Fibroblast of lung (primary cell): Measurements from ENCODE around the gene PSMD8. TPM values are rescaled to one million over a fixed set of nuclear protein-coding genes. Genes with fewer than 3 reads are reported as not detected.

Source experiments
- DNase-seq, 2 donors: peaks; one replicate each; pipeline versions ENCODE4 v3.0.0 to v3.0.0-alpha.2; 2010; ENCODE audit warnings: low read depth in 2 of 2
- H2AFZ ChIP-seq: 2 replicates; pipeline ENCODE4 v1.5.1; 2012; ENCODE audit warnings: low read length, control low read depth, inconsistent platforms
- H3K27ac ChIP-seq: 2 replicates; pipeline ENCODE4 v1.5.1; 2011; ENCODE audit warnings: low read length, control low read depth; ENCODE audit not compliant: insufficient read depth
- H3K27me3 ChIP-seq: 2 replicates; pipeline ENCODE4 v1.5.1; 2011; ENCODE audit warnings: mild to moderate bottlenecking, low read length; ENCODE audit not compliant: control insufficient read depth, insufficient read depth
- H3K36me3 ChIP-seq: 2 replicates; pipeline ENCODE4 v1.5.1; 2011; ENCODE audit warnings: low read length; ENCODE audit not compliant: control insufficient read depth, insufficient read depth
- H3K4me1 ChIP-seq: 2 replicates; pipeline ENCODE4 v1.5.1; 2011; ENCODE audit warnings: low read length; ENCODE audit not compliant: control insufficient read depth, insufficient read depth; ENCODE audit errors: extremely low read depth
- H3K4me2 ChIP-seq: 2 replicates; pipeline ENCODE4 v1.5.1; 2011; ENCODE audit warnings: low read length, control low read depth; ENCODE audit not compliant: insufficient read depth; ENCODE audit errors: extremely low read depth
- H3K4me3 ChIP-seq, 4 experiments: fragments of 200-600 bp in 1 of 4; sonication (generic) in 1 of 4; replicated peaks in 1 of 4; 2 replicates each; pipeline ENCODE4 v1.5.1; 2011 to 2016; ENCODE audit warnings: low read length in 4 of 4, low read depth in 3 of 4, mild to moderate bottlenecking in 3 of 4, control low read depth in 2 of 4, inconsistent platforms in 1 of 4, mixed read lengths in 1 of 4; ENCODE audit not compliant: insufficient read depth in 1 of 4; ENCODE audit errors: control extremely low read depth in 1 of 4
- H3K79me2 ChIP-seq: 2 replicates; pipeline ENCODE4 v1.5.1; 2012; ENCODE audit warnings: mild to moderate bottlenecking, low read length, inconsistent platforms; ENCODE audit not compliant: control insufficient read depth, insufficient read depth
- H3K9ac ChIP-seq: 2 replicates; pipeline ENCODE4 v1.5.1; 2011; ENCODE audit warnings: mild to moderate bottlenecking, low read length, control low read depth; ENCODE audit not compliant: insufficient read depth
- H3K9me3 ChIP-seq: 2 replicates; pipeline ENCODE4 v1.5.1; 2012; ENCODE audit warnings: low read depth, low read length; ENCODE audit not compliant: control insufficient read depth, insufficient read depth
- H4K20me1 ChIP-seq: 2 replicates; pipeline ENCODE4 v1.5.1; 2011; ENCODE audit warnings: low read length; ENCODE audit not compliant: control insufficient read depth, insufficient read depth; ENCODE audit errors: extremely low read depth
- EZH2 ChIP-seq: IDR thresholded peaks from 2 replicates; pipeline ENCODE4 v1.5.1; 2012; ENCODE audit warnings: low read length, control low read depth, mild to moderate bottlenecking; ENCODE audit errors: missing control alignments
- polyA plus RNA-seq, 2 donors: library from polyadenylated mRNA; depleted of rRNA in 1 of 2; stranded (reverse) in 1 of 2; unstranded in 1 of 2; fragments of >200 nt; gene quantifications; 2 replicates each; pipeline ENCODE4 v1.2.1, GENCODE V29; 2011 to 2012; ENCODE audit warnings: missing spikeins in 1 of 2
- total RNA-seq: library from RNA; depleted of rRNA; stranded (reverse); fragments of >200 nt; gene quantifications from 2 replicates; pipeline ENCODE4 v1.2.1, GENCODE V29; 2014
- TF ChIP-seq, protein P1 (sequence below), 2 donors: IDR thresholded peaks in 1 of 2; conservative IDR thresholded peaks in 1 of 2; 1 replicate in 1 of 2; 2 replicates in 1 of 2; pipeline ENCODE4 v1.5.1; 2011 to 2012; ENCODE audit warnings: low read length in 2 of 2, control low read depth in 1 of 2, inconsistent platforms in 1 of 2, low read depth in 1 of 2, mild to moderate bottlenecking in 1 of 2

Gene PSMD8
- total and polyA plus RNA-seq, 2 donors (not counting 1 experiment from before 2014, with no cell fraction given), result 217 to 287 TPM

- peak overlapping the region; percentile 88 for H3K9ac ChIP-seq
- H3K27me3 ChIP-seq, result no peaks in the 10 kb centered on the region
- peak overlapping the region; percentile 26 for H2AFZ ChIP-seq
- H3K4me1 ChIP-seq, result peaks cover 14% of the 10 kb centered on the region
- peak overlapping the region; percentile 86 to 97 (median 92) for H3K4me3 ChIP-seq
- no peaks in the 10 kb centered on the region for H3K9me3 ChIP-seq
- H3K36me3 ChIP-seq, result peaks cover 16% of the 10 kb centered on the region
- TF ChIP-seq EZH2, result no peak
- TF ChIP-seq, protein P1, sequence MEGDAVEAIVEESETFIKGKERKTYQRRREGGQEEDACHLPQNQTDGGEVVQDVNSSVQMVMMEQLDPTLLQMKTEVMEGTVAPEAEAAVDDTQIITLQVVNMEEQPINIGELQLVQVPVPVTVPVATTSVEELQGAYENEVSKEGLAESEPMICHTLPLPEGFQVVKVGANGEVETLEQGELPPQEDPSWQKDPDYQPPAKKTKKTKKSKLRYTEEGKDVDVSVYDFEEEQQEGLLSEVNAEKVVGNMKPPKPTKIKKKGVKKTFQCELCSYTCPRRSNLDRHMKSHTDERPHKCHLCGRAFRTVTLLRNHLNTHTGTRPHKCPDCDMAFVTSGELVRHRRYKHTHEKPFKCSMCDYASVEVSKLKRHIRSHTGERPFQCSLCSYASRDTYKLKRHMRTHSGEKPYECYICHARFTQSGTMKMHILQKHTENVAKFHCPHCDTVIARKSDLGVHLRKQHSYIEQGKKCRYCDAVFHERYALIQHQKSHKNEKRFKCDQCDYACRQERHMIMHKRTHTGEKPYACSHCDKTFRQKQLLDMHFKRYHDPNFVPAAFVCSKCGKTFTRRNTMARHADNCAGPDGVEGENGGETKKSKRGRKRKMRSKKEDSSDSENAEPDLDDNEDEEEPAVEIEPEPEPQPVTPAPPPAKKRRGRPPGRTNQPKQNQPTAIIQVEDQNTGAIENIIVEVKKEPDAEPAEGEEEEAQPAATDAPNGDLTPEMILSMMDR (conservative IDR thresholded peaks at IDR 0.05 in 1 of 2, IDR thresholded peaks at IDR 0.05 in 1 of 2; ENCODE audit: low read depth in 1 of 2, low read length in 2 of 2), result no peak
- DNase-seq, result peak; percentile 75 to 82
- peak overlapping the region; percentile 94 for H3K27ac ChIP-seq
- peaks cover 14% of the 10 kb centered on the region for H3K79me2 ChIP-seq
- H4K20me1 ChIP-seq, result no peaks in the 10 kb centered on the region
- peak overlapping the region; percentile 99 for H3K4me2 ChIP-seq
Observed at GRCh38 chr19:38389101-38389925, 14.9 kb downstream of the PSMD8 start.

DNA sequence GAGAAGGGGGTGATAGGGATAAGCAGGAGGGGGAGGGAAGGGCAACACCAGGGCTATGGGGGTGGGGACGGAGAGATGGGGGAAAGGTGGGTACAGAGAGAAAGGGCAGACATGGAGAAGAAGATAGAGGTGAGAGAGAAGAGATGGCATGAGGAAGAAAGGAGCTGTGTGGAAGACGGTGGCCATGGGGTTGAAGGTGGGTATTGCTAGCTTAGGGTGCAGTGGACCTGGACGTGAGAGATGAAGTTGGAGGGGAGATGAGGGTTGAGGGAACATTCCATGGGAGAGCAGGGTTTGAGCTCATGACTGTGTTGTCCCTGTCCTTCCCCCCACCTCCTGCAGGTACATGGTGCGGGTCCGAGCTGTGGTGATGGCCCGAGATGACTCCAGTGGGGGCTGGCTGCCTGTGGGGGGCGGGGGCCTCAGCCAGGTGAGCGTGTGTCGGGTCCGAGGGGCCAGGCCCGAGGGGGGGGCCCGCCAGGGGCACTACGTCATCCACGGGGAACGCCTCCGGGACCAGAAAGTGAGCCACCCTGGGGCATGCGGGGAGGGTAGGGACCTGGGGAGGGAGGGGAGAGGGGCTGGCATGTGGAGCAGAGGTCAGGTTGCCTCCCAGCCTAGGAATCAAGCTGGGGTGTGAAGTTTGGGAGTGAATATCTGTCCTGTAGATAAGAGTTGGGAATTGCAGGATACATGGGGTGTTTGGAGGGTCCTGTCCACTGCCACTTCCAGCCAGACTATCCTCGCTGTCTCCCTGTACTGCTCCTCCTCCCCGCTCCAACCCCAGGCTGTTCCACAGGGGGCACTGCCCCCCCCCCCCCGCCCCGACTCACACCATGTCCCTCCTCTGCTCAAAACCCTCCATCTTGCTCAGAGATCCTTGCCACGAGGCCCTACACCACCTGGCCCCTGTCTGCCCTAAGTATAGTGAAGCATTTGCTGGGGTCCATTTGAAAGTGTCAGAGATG, 15.9 kb downstream of the PSMD8 start:
- no peak for DNase-seq
- peak overlapping the region; percentile 88 for H3K9ac ChIP-seq
- H3K79me2 ChIP-seq, result peaks cover 14% of the 10 kb centered on the region
- H3K9me3 ChIP-seq, result no peaks in the 10 kb centered on the region
- peak overlapping the region; percentile 96 for H3K4me2 ChIP-seq
- peak overlapping the region; percentile 94 for H3K27ac ChIP-seq
- H3K27me3 ChIP-seq, result no peaks in the 10 kb centered on the region
- peak overlapping the region; percentile 30 for H2AFZ ChIP-seq
- peak overlapping the region; percentile 43 to 88 (median 70) for H3K4me3 ChIP-seq
- TF ChIP-seq EZH2, result no peak
- TF ChIP-seq, protein P1 (conservative IDR thresholded peaks at IDR 0.05 in 1 of 2, IDR thresholded peaks at IDR 0.05 in 1 of 2; ENCODE audit: low read depth in 1 of 2, low read length in 2 of 2), result no peak
- peaks cover 14% of the 10 kb centered on the region for H3K4me1 ChIP-seq
- no peaks in the 10 kb centered on the region for H4K20me1 ChIP-seq
- peaks cover 14% of the 10 kb centered on the region for H3K36me3 ChIP-seq
